ENCODE results near the gene FRMD4B.
A peak's percentile ranks its signal among the peaks of the same experiment; 100 is the strongest.

Gene FRMD4B

GRCh38 chr3:69174871-69175737 is 210.8 kb downstream of the FRMD4B start:
- no peak for DNase-seq (ENCODE audit: low read depth in 2 of 2)

- no peak for DNase-seq (ENCODE audit: low read depth in 2 of 2)
Measured at GRCh38 chr3:69174445-69174844, 211.4 kb downstream of the FRMD4B start.

DNA sequence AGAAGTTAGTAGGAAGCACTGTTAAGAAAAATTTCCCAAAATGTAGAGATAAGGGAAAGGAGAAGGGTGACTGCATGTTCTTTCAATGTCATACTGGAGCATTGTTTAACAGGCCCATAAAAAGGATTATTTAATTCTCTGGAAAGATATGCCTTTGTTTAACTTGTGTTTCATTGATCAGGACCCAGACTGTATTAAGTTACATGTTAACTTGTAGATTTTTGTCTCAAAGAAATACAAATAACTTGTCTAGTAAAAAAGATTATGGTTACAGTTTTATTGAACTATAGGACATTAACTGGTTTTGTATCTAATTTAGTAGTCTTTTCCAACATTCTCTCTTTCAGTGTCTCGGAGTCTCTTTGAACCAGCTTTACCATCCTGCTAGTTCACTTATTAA is 213.8 kb downstream of the FRMD4B start:
- no peak for DNase-seq (ENCODE audit: low read depth in 2 of 2)

GRCh38 chr3:69166446-69166845 is 219.4 kb downstream of the FRMD4B start:
- DNase-seq (ENCODE audit: low read depth in 2 of 2) = no peak

GRCh38 chr3:69165744-69166143 is 220.1 kb downstream of the FRMD4B start:
- no peak for DNase-seq (ENCODE audit: low read depth in 2 of 2)

DNA sequence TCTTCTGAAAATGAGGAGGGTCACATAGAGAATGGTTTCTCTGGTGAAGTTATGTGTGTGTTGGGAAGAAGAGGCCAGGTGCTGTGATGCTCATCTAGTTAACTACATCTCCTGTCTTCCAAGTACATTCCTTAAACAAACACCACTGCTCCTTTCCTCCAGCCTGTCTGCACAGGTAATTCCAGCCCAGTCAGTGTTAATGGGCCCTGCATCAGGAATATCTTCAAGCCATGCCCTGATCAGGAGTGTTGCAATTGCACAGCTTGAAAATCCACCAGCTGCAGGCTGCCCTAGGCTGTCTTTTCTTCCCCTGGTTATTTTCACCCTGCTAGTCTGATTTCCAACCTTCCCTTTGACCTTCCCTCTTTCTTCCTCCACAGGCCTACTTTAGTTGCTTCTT is 221.6 kb downstream of the FRMD4B start:
- DNase-seq (ENCODE audit: low read depth in 2 of 2) = no peak

DNA sequence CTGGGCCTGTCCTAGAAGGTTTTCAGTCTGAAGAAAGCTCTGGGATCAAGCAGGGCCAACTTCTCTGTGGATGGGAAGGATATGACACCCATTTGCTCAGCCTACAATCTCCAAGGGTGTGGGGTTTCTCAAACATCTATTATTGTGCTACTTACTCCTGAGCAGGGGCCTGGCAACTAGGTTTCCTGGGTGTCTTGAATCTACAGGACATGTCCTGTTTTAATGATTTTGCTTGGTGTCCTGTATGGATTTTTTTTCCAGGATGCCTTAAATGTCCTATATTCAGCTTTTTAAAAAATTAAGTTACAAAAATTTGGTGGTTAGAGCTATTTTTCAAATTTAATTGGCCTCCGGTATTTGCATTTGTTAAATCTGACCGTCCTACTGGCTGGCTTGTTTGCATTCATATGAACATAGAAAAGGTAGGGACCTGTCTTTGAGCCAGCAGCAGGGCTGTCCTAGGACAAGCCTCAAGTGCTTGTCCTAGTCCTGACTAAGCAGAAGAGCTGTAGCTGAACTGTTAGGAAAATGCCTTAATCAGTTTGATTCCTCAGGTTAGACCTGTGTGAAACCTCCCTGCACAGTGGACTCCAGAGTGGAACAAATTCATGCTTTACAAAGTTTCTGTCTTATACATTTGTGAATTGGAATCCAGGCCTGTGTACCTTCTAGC is 223.4 kb downstream of the FRMD4B start:
- DNase-seq (ENCODE audit: low read depth in 2 of 2) = no peak

DNA sequence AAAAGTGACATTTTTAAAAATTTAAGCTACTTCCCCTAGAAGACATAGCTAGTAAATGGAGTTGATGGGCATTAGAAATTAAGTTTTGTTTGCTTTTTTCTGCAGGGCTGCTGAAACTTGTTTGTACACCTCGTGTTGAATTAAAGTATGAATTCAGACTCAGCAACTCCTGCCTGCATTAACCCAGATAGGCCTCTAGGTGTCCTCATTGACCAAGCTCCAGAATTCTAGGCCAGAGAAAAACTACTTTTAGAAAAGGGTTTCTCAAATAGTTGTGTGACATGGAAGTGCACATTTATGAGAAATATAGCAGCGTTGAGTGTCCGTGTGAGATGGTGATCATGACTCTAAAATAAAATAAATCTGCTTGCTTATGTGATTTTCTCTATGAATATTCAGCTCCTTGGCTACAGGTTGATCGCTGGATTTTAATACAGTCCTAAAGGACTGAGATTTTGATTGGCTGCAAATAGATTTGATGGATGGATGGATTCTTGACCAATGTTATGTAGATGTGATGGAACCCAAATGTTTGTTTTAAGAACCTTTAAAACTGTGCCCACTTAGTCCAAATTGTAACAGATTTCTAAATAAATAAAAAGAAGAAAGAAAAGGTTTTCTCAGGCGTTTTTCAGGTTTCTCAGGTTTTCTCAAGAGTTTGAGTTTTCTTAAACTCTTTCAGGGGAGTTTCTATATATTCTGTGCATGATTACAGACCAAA is 224.1 kb downstream of the FRMD4B start:
- peak; percentile 6 to 14 for DNase-seq (ENCODE audit: low read depth in 2 of 2)

- DNase-seq (ENCODE audit: low read depth in 2 of 2) = no peak
Measured at GRCh38 chr3:69160525-69160924, 225.4 kb downstream of the FRMD4B start.

- DNase-seq (ENCODE audit: low read depth in 2 of 2) = no peak
Measured at GRCh38 chr3:69160107-69160506, 225.8 kb downstream of the FRMD4B start.

DNA sequence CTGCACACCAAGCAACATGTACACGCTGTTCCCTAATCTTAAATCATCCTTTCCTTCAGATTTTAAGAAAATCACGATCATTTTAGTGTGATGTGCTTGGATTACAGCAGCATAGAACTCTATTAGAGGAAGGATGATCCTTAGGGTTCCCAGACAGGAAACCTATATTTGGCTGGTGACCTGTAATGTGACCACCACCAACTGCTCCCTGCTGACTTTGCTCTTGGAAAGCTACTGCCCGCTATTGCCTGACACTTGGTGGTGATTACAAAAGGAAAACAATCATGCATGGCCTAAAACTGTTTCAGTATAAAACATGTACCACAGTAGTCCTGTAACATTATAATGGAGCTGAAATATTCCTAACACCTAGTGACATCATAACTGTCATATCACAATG is 236.3 kb downstream of the FRMD4B start:
- DNase-seq (ENCODE audit: low read depth in 2 of 2) = no peak

GRCh38 chr3:69145688-69146087 is 240.2 kb downstream of the FRMD4B start:
- DNase-seq (ENCODE audit: low read depth in 2 of 2) = no peak

- DNase-seq (ENCODE audit: low read depth in 2 of 2) = no peak
Measured at GRCh38 chr3:69144631-69145245, 241.2 kb downstream of the FRMD4B start.

DNA sequence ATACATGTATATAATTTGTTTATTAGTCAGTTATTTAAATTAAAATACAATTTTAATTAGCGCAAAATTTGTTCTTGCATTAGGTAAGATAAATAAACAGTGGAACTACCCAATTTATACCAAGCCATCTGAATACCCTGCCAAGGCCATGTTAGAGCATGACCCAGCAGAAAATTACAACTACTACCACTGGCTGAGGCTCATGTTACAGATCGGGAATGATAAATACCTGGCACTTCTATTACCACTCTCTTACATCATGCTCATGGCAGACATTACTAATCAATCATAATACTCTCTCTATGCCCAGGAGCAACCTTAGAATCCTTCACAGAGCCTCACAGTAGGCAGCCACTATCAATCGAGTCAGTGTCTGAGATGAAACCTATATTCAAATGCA is 242.3 kb downstream of the FRMD4B start:
- DNase-seq (ENCODE audit: low read depth in 2 of 2) = no peak

DNA sequence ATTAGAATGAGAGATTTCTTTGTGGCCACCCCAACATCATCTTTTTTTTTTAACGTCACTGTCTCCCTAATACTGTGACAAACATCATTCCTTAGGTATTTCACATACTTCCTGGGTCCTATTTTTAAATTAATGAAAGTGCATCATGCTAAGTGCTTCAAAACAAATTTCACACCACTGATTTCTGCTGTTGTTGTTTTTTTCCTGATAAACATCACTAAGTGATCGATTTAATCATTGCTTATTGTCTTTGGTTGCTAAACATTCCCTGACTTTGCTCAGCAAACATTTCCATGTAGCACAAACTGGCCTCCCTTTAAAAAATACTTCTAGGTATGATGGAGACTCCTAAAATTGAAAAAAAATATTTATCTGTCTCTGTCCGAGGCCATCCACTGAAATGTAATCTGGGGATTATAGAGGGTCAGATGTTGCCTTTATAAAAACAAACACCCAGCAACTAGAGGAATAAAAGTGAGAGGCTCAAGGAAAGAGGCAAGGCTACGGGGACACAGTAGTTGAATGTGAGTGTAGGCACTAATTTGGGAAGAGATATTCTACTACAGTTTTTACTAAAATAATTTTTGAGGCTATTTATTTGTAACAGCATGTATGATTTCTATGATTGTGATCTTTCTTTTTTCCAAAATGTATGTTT is 243.0 kb downstream of the FRMD4B start:
- DNase-seq (ENCODE audit: low read depth in 2 of 2) = no peak

- no peak for DNase-seq (ENCODE audit: low read depth in 2 of 2)
Measured at GRCh38 chr3:69142090-69142489, 243.8 kb downstream of the FRMD4B start.

DNA sequence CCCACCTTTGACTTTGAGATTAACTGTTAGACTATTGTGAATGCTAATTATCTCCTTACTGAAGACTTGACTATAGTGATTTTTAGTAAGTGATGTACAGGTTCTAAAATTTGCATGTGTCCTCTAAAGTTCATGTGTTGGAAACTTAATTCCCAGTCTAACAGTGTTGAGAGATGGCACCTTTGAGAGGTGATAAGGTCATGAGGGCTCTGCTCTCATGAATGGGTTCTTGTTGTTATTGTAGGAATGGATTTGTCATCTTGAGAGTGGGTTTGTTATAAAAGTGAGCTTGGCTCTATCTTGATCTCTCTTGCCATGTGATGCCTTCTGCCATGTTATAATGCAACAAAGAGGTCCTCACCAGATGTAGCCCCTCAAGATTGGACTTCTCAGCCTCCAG is 244.6 kb downstream of the FRMD4B start:
- DNase-seq (ENCODE audit: low read depth in 2 of 2) = no peak

GRCh38 chr3:69137412-69137811 is 248.5 kb downstream of the FRMD4B start:
- no peak for DNase-seq (ENCODE audit: low read depth in 2 of 2)

GRCh38 chr3:69137005-69137404 is 248.9 kb downstream of the FRMD4B start:
- DNase-seq (ENCODE audit: low read depth in 2 of 2) = no peak

DNA sequence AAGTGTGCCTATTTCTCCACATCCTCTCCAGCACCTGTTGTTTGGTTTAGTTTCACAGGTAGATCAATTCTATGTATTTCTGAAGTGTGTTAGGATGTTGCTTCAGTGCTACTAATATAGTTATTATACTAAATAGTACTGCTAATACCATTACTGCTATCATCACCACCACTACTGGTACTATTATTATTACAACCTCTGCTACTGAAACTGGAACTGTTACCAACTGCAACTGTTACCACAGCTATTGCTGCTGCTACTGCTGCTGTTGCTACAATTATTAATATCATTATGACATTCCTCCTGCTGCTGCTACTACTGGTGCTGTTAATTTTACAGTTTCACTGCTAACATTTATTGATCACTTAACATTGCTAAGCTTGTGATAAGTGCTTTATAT is 255.2 kb downstream of the FRMD4B start:
- DNase-seq (ENCODE audit: low read depth in 2 of 2) = no peak

DNA sequence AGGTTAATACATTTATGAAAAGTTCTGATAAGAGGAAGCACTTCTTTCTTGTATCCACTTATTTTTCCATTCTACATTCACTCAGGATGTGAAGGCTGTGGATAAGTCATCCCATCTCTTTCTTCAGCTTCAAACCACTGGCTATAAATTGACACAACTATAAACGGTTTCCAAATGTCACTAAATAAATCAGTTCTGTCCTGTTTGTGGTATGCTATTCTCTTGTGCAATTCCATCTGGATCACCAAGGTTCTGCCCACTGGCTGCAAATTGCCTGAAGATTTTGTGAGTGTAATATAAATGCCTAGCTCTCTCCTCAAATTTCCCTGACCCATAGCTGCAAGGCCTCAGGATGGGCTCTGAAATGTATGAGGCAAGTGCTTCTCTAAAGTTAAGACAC is 256.4 kb downstream of the FRMD4B start:
- DNase-seq (ENCODE audit: low read depth in 2 of 2) = no peak

GRCh38 chr3:69128509-69128908 is 257.4 kb downstream of the FRMD4B start:
- no peak for DNase-seq (ENCODE audit: low read depth in 2 of 2)

Measured in stimulated activated CD4-positive, alpha-beta T cell treated with anti-CD3 and anti-CD28 coated beads, Interleukin-15, amount 100 ng/mL, for 48 hours (primary cell).